ENCODE results near the gene ZNF525.

- TF ChIP-seq POLR2AphosphoS5 (IDR thresholded peaks at IDR 0.05; ENCODE audit: low read depth, low read length): no peak
- no peak for TF ChIP-seq CTCF (IDR thresholded peaks at IDR 0.05)
- no peak for TF ChIP-seq SIN3A (IDR thresholded peaks at IDR 0.05; ENCODE audit: borderline replicate concordance, insufficient read depth, low read depth, low read length)
- TF ChIP-seq, protein P1, sequence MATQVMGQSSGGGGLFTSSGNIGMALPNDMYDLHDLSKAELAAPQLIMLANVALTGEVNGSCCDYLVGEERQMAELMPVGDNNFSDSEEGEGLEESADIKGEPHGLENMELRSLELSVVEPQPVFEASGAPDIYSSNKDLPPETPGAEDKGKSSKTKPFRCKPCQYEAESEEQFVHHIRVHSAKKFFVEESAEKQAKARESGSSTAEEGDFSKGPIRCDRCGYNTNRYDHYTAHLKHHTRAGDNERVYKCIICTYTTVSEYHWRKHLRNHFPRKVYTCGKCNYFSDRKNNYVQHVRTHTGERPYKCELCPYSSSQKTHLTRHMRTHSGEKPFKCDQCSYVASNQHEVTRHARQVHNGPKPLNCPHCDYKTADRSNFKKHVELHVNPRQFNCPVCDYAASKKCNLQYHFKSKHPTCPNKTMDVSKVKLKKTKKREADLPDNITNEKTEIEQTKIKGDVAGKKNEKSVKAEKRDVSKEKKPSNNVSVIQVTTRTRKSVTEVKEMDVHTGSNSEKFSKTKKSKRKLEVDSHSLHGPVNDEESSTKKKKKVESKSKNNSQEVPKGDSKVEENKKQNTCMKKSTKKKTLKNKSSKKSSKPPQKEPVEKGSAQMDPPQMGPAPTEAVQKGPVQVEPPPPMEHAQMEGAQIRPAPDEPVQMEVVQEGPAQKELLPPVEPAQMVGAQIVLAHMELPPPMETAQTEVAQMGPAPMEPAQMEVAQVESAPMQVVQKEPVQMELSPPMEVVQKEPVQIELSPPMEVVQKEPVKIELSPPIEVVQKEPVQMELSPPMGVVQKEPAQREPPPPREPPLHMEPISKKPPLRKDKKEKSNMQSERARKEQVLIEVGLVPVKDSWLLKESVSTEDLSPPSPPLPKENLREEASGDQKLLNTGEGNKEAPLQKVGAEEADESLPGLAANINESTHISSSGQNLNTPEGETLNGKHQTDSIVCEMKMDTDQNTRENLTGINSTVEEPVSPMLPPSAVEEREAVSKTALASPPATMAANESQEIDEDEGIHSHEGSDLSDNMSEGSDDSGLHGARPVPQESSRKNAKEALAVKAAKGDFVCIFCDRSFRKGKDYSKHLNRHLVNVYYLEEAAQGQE (IDR thresholded peaks at IDR 0.05; ENCODE audit: insufficient read depth in 1 of 2, low read depth in 2 of 2, low read length in 1 of 2): no peak
- no peak for TF ChIP-seq TCF7L2 (IDR thresholded peaks at IDR 0.05; ENCODE audit: low read depth, low read length)
Observed at GRCh38 chr19:53374288-53374687, 8.8 kb downstream of the ZNF525 start.

Measured in Panc1 (cell line).